Ascending aorta (tissue), 2 donors: ENCODE measurements around the gene HOMER1. TPM values are rescaled to one million over a fixed set of nuclear protein-coding genes. Genes with fewer than 3 reads are reported as not detected.
"Not testable (repeated sequence)": the region's sequence is repeated elsewhere in the genome, so short reads cannot be mapped to it uniquely, and the experiment has no call there.

Source experiments
- DNase-seq, 2 donors: peaks; one replicate each; pipeline ENCODE4 v3.0.0-alpha.2; 2019; ENCODE audit warnings: low spot score in 2 of 2
- H3K27ac ChIP-seq, 2 donors: fragments of 200-600 bp; sonication (generic); one replicate each; pipeline ENCODE4 v1.5.1; 2016 to 2017; ENCODE audit warnings: mild to moderate bottlenecking in 1 of 2
- H3K27me3 ChIP-seq: fragments of 200-600 bp; sonication (generic); one replicate; pipeline ENCODE4 v1.5.1; 2017
- H3K36me3 ChIP-seq, 2 donors: fragments of 200-600 bp; sonication (generic); one replicate each; pipeline ENCODE4 v1.5.1; 2016
- H3K4me1 ChIP-seq, 2 donors: fragments of 200-600 bp; sonication (generic); one replicate each; pipeline ENCODE4 v1.5.1; 2016 to 2017; ENCODE audit warnings: mild to moderate bottlenecking in 1 of 2
- H3K4me3 ChIP-seq, 2 donors: fragments of 200-600 bp; sonication (generic); one replicate each; pipeline ENCODE4 v1.5.1; 2016 to 2017; ENCODE audit warnings: mild to moderate bottlenecking in 1 of 2
- H3K9me3 ChIP-seq, 2 donors: fragments of 200-600 bp; sonication (generic); one replicate each; pipeline ENCODE4 v1.5.1; 2016
- CTCF ChIP-seq, 3 experiments: fragments of 200-600 bp in 2 of 3; fragments of 450-650 bp in 1 of 3; sonication (generic) in 2 of 3; IDR thresholded peaks; one replicate each; pipeline ENCODE4 v1.5.1; 2016 to 2019; ENCODE audit warnings: antibody characterized with exemption in 3 of 3, mild to moderate bottlenecking in 1 of 3, moderate library complexity in 1 of 3
- intact Hi-C: fragments of 100-400 bp; cut with DNase I; formaldehyde crosslinking; loops from one replicate; pipeline ENCODE4 v1.15.1; 2023
- total RNA-seq: library from RNA; depleted of rRNA; stranded (reverse); fragments of >200 nt; gene quantifications from one replicate; pipeline ENCODE4 v1.1.0, GENCODE V29; 2016

HOMER1 gene
- total RNA-seq, 1 donor from 2014 or later, result 2.3 TPM

- DNase-seq, result no peak
- intact Hi-C loops, result loop anchor here (10.0 kb wide), 3 partner anchors 737 to 1717 kb away; partner anchors contain the start of genes CKMT2, DHFR, MSH3 and SERINC5
- no peak overlapping the region for H3K4me3 ChIP-seq
- no peaks in the 10 kb centered on the region for H3K27me3 ChIP-seq
- no peaks in the 10 kb centered on the region for H3K36me3 ChIP-seq
- TF ChIP-seq CTCF (IDR thresholded peaks at IDR 0.05), result no peak
- no peaks in the 10 kb centered on the region for H3K4me1 ChIP-seq
- no peaks in the 10 kb centered on the region for H3K9me3 ChIP-seq
- no peak overlapping the region for H3K27ac ChIP-seq
Observed at GRCh38 chr5:79517601-79518000, 3.7 kb upstream of the HOMER1 start.

- H3K4me1 ChIP-seq, result peaks cover 0 to 2% of the 10 kb centered on the region in 2 donors
- no peaks in the 10 kb centered on the region for H3K9me3 ChIP-seq
- H3K36me3 ChIP-seq, result no peaks in the 10 kb centered on the region
- no peak for DNase-seq
- H3K27ac ChIP-seq, result no peak overlapping the region
- H3K27me3 ChIP-seq, result no peaks in the 10 kb centered on the region
- no peak for TF ChIP-seq CTCF (IDR thresholded peaks at IDR 0.05)
- no peak overlapping the region for H3K4me3 ChIP-seq
- intact Hi-C loops, result loop anchor here (10.0 kb wide), 3 partner anchors 738 to 1718 kb away; partner anchors contain the start of genes CKMT2, DHFR, MSH3 and SERINC5
Observed at GRCh38 chr5:79516986-79517385, 3.1 kb upstream of the HOMER1 start.

- H3K4me3 ChIP-seq, H3K4me1 ChIP-seq, H3K27me3 ChIP-seq, H3K27ac ChIP-seq, DNase-seq, H3K9me3 ChIP-seq, H3K36me3 ChIP-seq: not testable (repeated sequence)
- intact Hi-C loops, result loop anchor here (10.0 kb wide), 3 partner anchors 738 to 1718 kb away; partner anchors contain the start of genes CKMT2, DHFR, MSH3 and SERINC5
Observed at GRCh38 chr5:79516331-79516730, 2.4 kb upstream of the HOMER1 start.

GRCh38 chr5:79514391-79515105 lies 614 bp upstream of the HOMER1 start:
- DNase-seq, result peak; percentile 76 to 95
- peak overlapping the region; percentile 85 to 91 for H3K4me3 ChIP-seq
- no peaks in the 10 kb centered on the region for H3K9me3 ChIP-seq
- peaks cover 0 to 2% of the 10 kb centered on the region in 2 donors for H3K4me1 ChIP-seq
- H3K36me3 ChIP-seq, result no peaks in the 10 kb centered on the region
- peak overlapping the region; percentile 97 to 98 for H3K27ac ChIP-seq
- no peaks in the 10 kb centered on the region for H3K27me3 ChIP-seq
- TF ChIP-seq CTCF (IDR thresholded peaks at IDR 0.05), result no peak
- intact Hi-C loops, result loop anchor here (1.0 to 10.0 kb wide), 9 partner anchors 98 to 1720 kb away; partner anchors contain the start of genes CKMT2, DHFR, JMY and MSH3

GRCh38 chr5:79513308-79513703 lies 628 bp downstream of the HOMER1 start:
- H3K9me3 ChIP-seq, result no peaks in the 10 kb centered on the region
- TF ChIP-seq CTCF (IDR thresholded peaks at IDR 0.05), result no peak
- no peak for DNase-seq
- H3K4me1 ChIP-seq, result peaks cover 0 to 2% of the 10 kb centered on the region in 2 donors
- H3K36me3 ChIP-seq, result no peaks in the 10 kb centered on the region
- no peaks in the 10 kb centered on the region for H3K27me3 ChIP-seq
- H3K27ac ChIP-seq, result peak overlapping the region; percentile 97 to 98
- H3K4me3 ChIP-seq, result peak overlapping the region; percentile 85 to 91
- intact Hi-C loops, result loop anchor here (5.0 to 10.0 kb wide), 7 partner anchors 276 to 1721 kb away; partner anchors contain the start of genes CKMT2, DHFR, JMY and MSH3
